Nephron (organoid): ENCODE measurements around the gene MEF2A.

Experiments
- H3K27ac Mint-ChIP-seq, 3 experiments: 2 replicates each; pipeline ENCODE4 v1.8.0; 2020; ENCODE audit warnings: mixed read lengths in 3 of 3, mild to moderate bottlenecking in 2 of 3, moderate library complexity in 1 of 3
- H3K27me3 Mint-ChIP-seq: 2 replicates; pipeline ENCODE4 v1.8.0; 2021; ENCODE audit warnings: low read depth, mild to moderate bottlenecking, moderate library complexity, mixed read lengths
- H3K36me3 Mint-ChIP-seq: 2 replicates; pipeline ENCODE4 v1.8.0; 2020; ENCODE audit warnings: low read depth, mixed read lengths
- H3K4me1 Mint-ChIP-seq: 2 replicates; pipeline ENCODE4 v1.8.0; 2020; ENCODE audit warnings: mixed read lengths
- H3K4me3 Mint-ChIP-seq, 3 experiments: 2 replicates each; pipeline ENCODE4 v1.8.0; 2020; ENCODE audit warnings: mild to moderate bottlenecking in 3 of 3, mixed read lengths in 3 of 3, moderate library complexity in 2 of 3
- H3K9me3 Mint-ChIP-seq: 2 replicates; pipeline ENCODE4 v1.8.0; 2020; ENCODE audit warnings: mixed read lengths
- TF ChIP-seq, protein P1 (sequence below), 3 experiments: fragments of 200-600 bp; sonication (generic); IDR thresholded peaks; one replicate each; pipeline ENCODE4 v1.5.0; 2021; ENCODE audit warnings: antibody characterized with exemption in 3 of 3; ENCODE audit not compliant: unreplicated experiment in 3 of 3

MEF2A gene

DNA sequence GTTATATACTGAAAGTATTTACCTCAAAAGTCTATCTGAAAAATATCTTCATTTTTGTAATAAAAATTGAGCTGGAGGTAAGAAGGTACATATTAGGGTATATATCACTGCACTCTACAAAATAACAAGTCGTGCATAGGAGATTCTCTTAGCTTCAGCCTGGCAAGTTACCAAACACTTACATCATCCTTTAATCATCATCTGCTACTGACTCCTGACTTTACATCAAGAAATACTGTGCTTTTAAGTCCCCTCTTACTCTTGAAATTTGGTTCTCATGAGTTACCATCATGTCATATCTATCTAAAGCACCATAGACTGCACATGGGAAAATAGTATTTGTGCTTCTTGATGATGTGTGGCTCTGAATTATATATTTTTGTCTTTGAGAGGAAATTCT lies 116.7 kb downstream of the MEF2A start:
- Mint-ChIP-seq H3K4me3 (no peak overlapping the region), H3K27me3 (no peaks in the 10 kb centered on the region), H3K27ac (peak overlapping the region; percentile 26 to 78 (median 62))

DNA sequence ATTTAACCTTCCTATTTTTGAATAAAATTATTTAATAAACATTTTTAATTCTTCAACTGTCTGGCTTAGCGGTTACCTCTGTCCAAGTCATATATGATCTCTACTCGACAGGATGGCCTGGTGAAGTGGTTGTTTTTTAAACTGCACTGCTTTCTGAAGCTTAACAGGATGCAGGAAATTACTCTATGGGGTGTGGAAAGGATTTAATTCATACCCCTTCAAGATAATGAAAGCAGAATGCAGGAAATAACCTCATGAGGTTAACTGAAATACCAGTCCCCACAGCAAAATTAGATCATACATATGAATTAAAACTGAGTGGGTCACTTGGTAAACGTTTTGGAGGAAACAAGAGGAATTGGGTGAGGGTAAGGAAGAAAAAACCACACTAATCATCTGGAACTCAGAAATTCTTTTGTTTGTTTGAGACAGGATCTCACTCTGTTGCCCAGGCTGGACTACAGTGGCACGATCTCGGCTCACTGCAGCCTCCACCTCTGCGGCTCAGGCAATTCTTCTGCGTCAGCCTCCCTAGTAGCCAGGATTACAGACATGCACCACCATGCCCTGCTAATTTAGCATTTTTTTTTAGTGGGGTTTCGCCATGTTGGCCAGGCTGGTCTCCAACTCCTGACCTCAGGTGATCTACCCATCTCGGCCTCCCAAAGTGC lies 117.4 kb downstream of the MEF2A start:
- Mint-ChIP-seq H3K4me1 (peaks cover 7% of the 10 kb centered on the region), H3K27ac (peak overlapping the region; percentile 56 to 88 (median 62)), H3K36me3 (peaks cover 85% of the 10 kb centered on the region), H3K27me3 (no peaks in the 10 kb centered on the region), H3K4me3 (no peak overlapping the region), H3K9me3 (peaks cover 34% of the 10 kb centered on the region)
- TF ChIP-seq, protein P1, sequence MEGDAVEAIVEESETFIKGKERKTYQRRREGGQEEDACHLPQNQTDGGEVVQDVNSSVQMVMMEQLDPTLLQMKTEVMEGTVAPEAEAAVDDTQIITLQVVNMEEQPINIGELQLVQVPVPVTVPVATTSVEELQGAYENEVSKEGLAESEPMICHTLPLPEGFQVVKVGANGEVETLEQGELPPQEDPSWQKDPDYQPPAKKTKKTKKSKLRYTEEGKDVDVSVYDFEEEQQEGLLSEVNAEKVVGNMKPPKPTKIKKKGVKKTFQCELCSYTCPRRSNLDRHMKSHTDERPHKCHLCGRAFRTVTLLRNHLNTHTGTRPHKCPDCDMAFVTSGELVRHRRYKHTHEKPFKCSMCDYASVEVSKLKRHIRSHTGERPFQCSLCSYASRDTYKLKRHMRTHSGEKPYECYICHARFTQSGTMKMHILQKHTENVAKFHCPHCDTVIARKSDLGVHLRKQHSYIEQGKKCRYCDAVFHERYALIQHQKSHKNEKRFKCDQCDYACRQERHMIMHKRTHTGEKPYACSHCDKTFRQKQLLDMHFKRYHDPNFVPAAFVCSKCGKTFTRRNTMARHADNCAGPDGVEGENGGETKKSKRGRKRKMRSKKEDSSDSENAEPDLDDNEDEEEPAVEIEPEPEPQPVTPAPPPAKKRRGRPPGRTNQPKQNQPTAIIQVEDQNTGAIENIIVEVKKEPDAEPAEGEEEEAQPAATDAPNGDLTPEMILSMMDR (IDR thresholded peaks at IDR 0.05; ENCODE audit: unreplicated experiment in 3 of 3), result no peak

More for the DNA sequence above, 116.7 kb downstream of the MEF2A start:
- peaks cover 85% of the 10 kb centered on the region for H3K36me3 Mint-ChIP-seq
- TF ChIP-seq, protein P1 (IDR thresholded peaks at IDR 0.05; ENCODE audit: unreplicated experiment in 3 of 3), result no peak
- H3K9me3 Mint-ChIP-seq, result peaks cover 30% of the 10 kb centered on the region
- peaks cover 7% of the 10 kb centered on the region for H3K4me1 Mint-ChIP-seq

DNA sequence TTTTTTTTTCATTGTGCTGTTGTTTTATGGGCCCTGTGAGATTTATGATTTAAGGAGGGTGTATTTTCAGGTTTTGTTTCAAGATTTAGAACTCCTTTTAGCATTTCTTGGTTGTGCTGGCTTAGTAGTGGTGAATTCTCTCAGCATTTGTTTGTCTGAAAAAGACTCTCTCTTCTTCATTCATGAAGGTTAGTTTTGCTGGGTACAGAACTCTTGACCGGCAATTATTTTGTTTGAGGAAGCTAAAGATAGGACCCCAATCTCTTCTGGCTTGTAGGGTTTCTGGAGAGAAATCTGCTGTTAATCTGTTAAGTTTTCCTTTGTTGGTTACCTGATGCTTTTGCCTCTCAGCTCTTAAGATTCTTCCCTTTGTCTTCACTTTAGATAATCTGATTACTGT lies 120.5 kb downstream of the MEF2A start:
- Mint-ChIP-seq H3K9me3 (peaks cover 40% of the 10 kb centered on the region), H3K4me3 (no peak overlapping the region), H3K4me1 (peaks cover 7% of the 10 kb centered on the region), H3K27ac (no peak overlapping the region), H3K27me3 (no peaks in the 10 kb centered on the region), H3K36me3 (peaks cover 91% of the 10 kb centered on the region)
- TF ChIP-seq, protein P1 (IDR thresholded peaks at IDR 0.05; ENCODE audit: unreplicated experiment in 3 of 3), result no peak

DNA sequence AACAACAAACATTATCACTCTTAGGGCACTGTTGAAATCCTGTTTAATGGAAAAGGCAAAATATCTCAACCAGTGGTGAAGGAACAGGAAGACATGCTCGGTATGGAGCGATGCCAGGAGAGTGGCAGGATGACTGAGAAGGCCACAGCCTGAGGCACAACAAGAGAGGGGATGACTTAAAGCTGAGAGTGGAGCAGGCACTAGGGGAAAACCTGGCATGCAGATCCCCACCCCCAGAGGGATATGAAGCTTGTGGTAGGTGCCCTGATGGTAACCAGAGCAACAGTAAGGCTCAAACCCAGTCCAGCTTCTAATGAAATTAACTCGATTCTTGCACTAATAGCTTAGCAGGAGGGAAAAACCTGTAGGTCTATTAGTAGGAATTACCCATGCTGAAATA lies 127.0 kb downstream of the MEF2A start:
- no peaks in the 10 kb centered on the region for H3K4me1 Mint-ChIP-seq
- TF ChIP-seq, protein P1 (IDR thresholded peaks at IDR 0.05; ENCODE audit: unreplicated experiment in 3 of 3), result no peak
- H3K4me3 Mint-ChIP-seq, result no peak overlapping the region
- H3K27ac Mint-ChIP-seq, result no peak overlapping the region
- peaks cover 89% of the 10 kb centered on the region for H3K36me3 Mint-ChIP-seq
- peaks cover 8% of the 10 kb centered on the region for H3K9me3 Mint-ChIP-seq
- no peaks in the 10 kb centered on the region for H3K27me3 Mint-ChIP-seq

DNA sequence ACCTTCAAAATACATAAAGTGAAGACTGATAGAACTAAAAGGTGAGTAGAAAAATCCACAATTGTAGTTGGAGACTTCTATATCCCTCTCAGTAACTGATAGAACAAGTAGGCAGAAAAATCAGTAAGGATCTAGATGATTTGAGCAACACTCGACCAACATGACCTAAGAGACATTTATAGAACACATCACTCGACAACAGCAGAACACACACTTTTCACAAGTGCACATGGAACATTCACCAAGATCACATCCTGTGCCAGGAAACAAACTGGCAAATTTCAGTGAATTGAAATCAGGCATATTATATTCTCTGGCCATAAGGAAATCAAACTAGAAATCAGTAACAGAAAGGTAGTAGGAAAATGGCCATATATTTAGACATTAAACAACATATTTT lies 130.3 kb downstream of the MEF2A start:
- Mint-ChIP-seq H3K4me1 (no peaks in the 10 kb centered on the region), H3K4me3 (no peak overlapping the region), H3K9me3 (no peaks in the 10 kb centered on the region), H3K27me3 (no peaks in the 10 kb centered on the region), H3K36me3 (peaks cover 64% of the 10 kb centered on the region), H3K27ac (no peak overlapping the region)
- TF ChIP-seq, protein P1 (IDR thresholded peaks at IDR 0.05; ENCODE audit: unreplicated experiment in 3 of 3), result no peak
